Body of pancreas (tissue), 4 donors: ENCODE measurements around the gene WHRN. TPM values are rescaled to one million over a fixed set of nuclear protein-coding genes. Genes with fewer than 3 reads are reported as not detected.

ENCODE experiments used
- ATAC-seq: fragments of 150-250 bp; one replicate; pipeline ENCODE4 v1.9.1; 2016
- DNase-seq, 4 donors: peaks; one replicate each; pipeline ENCODE4 v3.0.0-alpha.2; 2019
- H3K27ac ChIP-seq, 4 donors: fragments of 200-600 bp; sonication (generic); 1 replicate in 3 of 4; 2 replicates in 1 of 4; pipeline versions ENCODE4 v1.5.1 to v1.6.1; 2016 to 2019; ENCODE audit warnings: mild to moderate bottlenecking in 1 of 4, mixed read lengths in 1 of 4, moderate library complexity in 1 of 4
- H3K27me3 ChIP-seq, 2 donors: fragments of 200-600 bp; sonication (generic); one replicate each; pipeline ENCODE4 v1.6.0; 2016; ENCODE audit warnings: mild to moderate bottlenecking in 1 of 2
- H3K36me3 ChIP-seq, 2 donors: fragments of 200-600 bp; sonication (generic); replicated peaks in 1 of 2; 2 replicates each; pipeline ENCODE4 v1.5.1; 2016; ENCODE audit warnings: low read depth in 2 of 2; ENCODE audit not compliant: insufficient read depth in 1 of 2
- H3K4me1 ChIP-seq: fragments of 200-600 bp; sonication (generic); one replicate; pipeline ENCODE4 v1.6.0; 2016
- H3K4me3 ChIP-seq, 2 donors: fragments of 200-600 bp; sonication (generic); 1 replicate in 1 of 2; 2 replicates in 1 of 2; pipeline ENCODE4 v1.5.1; 2016 to 2019
- H3K9me3 ChIP-seq, 3 donors: fragments of 200-600 bp; sonication (generic); 1 replicate in 2 of 3; 2 replicates in 1 of 3; pipeline ENCODE4 v1.5.1; 2016
- CTCF ChIP-seq, 7 experiments: fragments of 450-650 bp in 4 of 7; fragments of 200-600 bp in 3 of 7; sonication (generic) in 3 of 7; IDR thresholded peaks; one replicate each; pipeline ENCODE4 v1.5.1; 2016 to 2019; ENCODE audit warnings: antibody characterized with exemption in 7 of 7
- POLR2A ChIP-seq, 3 donors: fragments of 450-650 bp; IDR thresholded peaks; one replicate each; pipeline ENCODE4 v1.6.1; 2016; ENCODE audit warnings: antibody characterized with exemption in 3 of 3, mild to moderate bottlenecking in 2 of 3
- WGBS, 2 donors: methylation state at CpG; one replicate each; pipeline ENCODE4 v1.1.5; 2017; 5-methylcytosine and 5-hydroxymethylcytosine counted together
- intact Hi-C: fragments of 100-400 bp; cut with DNase I; formaldehyde crosslinking; loops from one replicate; pipeline ENCODE4 v1.15.1; 2023
- total RNA-seq, 2 donors: library from RNA; depleted of rRNA; stranded (reverse); fragments of >200 nt; gene quantifications; one replicate each; pipeline ENCODE4 v1.1.0, GENCODE V29; 2016

WHRN gene
- total RNA-seq, 2 donors from 2014 or later = 13.5 to 15.6 TPM

GRCh38 chr9:114503522-114504340 is 1.5 kb downstream of the WHRN start:
- intact Hi-C loops = no loop called here
- Histone ChIP-seq H3K36me3 (no peaks in the 10 kb centered on the region), H3K4me1 (peaks cover 40% of the 10 kb centered on the region), H3K9me3 (no peaks in the 10 kb centered on the region), H3K27me3 (no peaks in the 10 kb centered on the region), H3K4me3 (peak overlapping the region in 1 of 2 donors; percentile 68), H3K27ac (peak overlapping the region; percentile 20 to 74 (median 62))
- TF ChIP-seq CTCF (IDR thresholded peaks at IDR 0.05) (no peak), POLR2A (IDR thresholded peaks at IDR 0.05) (no peak)
- DNase-seq = no peak
- ATAC-seq = no peak
- 71 to 73% methylated on average over 17 to 18 of the region's 18 CpGs for WGBS, 2 donors

GRCh38 chr9:114503009-114503408 is 2.3 kb downstream of the WHRN start:
- intact Hi-C loops = no loop called here
- Histone ChIP-seq H3K36me3 (no peaks in the 10 kb centered on the region), H3K4me3 (no peak overlapping the region), H3K27me3 (no peaks in the 10 kb centered on the region), H3K4me1 (peaks cover 40% of the 10 kb centered on the region), H3K9me3 (no peaks in the 10 kb centered on the region), H3K27ac (peak overlapping the region; percentile 20 to 65 (median 37))
- 23 to 43% methylated on average over 4 to 7 of the region's 7 CpGs for WGBS, 2 donors
- DNase-seq (peak; percentile 34 to 57 (median 44)), ATAC-seq (no peak)
- TF ChIP-seq POLR2A (IDR thresholded peaks at IDR 0.05) = no peak
- TF ChIP-seq CTCF (IDR thresholded peaks at IDR 0.05) = no peak

GRCh38 chr9:114501796-114502682 is 3.2 kb downstream of the WHRN start:
- Histone ChIP-seq H3K9me3 (no peaks in the 10 kb centered on the region), H3K4me1 (peaks cover 40% of the 10 kb centered on the region), H3K27ac (peak overlapping the region in 3 of 4 donors; percentile 17 to 65 (median 51)), H3K4me3 (no peak overlapping the region), H3K36me3 (no peaks in the 10 kb centered on the region), H3K27me3 (no peaks in the 10 kb centered on the region)
- DNase-seq (peak in 1 of 4 donors; percentile 37), ATAC-seq (no peak)
- intact Hi-C loops = no loop called here
- TF ChIP-seq CTCF (IDR thresholded peaks at IDR 0.05) (no peak), POLR2A (IDR thresholded peaks at IDR 0.05) (no peak)
- WGBS, 2 donors = 65 to 67% methylated on average over 12 of the region's 12 CpGs

- Histone ChIP-seq H3K9me3 (no peaks in the 10 kb centered on the region), H3K4me3 (no peak overlapping the region), H3K27ac (no peak overlapping the region), H3K36me3 (no peaks in the 10 kb centered on the region), H3K27me3 (no peaks in the 10 kb centered on the region), H3K4me1 (peaks cover 35% of the 10 kb centered on the region)
- ATAC-seq (no peak), DNase-seq (no peak)
- WGBS, 2 donors = 73 to 82% methylated on average over 3 of the region's 3 CpGs
- intact Hi-C loops = no loop called here
- TF ChIP-seq POLR2A (IDR thresholded peaks at IDR 0.05) (no peak), CTCF (IDR thresholded peaks at IDR 0.05) (no peak)
Measured at GRCh38 chr9:114500697-114501292, 4.5 kb downstream of the WHRN start.
